ENCODE results near the gene ERICH3.

Gene ERICH3

DNA sequence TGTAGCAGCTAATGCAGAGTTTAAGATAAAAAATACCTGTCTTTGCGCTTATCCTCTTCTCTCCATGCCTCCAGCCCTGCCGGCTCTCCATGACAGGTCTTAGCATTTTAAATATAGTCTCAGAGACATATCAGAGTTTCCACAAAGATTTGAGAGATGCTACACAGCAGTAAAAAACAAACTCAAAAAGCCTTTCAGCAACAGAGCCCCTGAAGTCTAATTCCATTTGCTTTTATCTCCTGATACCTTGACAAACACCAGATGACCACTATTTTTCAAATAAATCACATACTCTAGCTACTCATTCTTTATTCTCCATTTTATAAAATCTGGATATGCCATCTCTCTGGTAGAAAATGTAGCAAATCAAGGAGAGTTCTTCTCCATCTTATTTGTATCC lies 81.6 kb downstream of the ERICH3 start:
- no peak for TF ChIP-seq EZH2phosphoT487 (conservative IDR thresholded peaks at IDR 0.05; ENCODE audit: low read length)
- TF ChIP-seq, protein P1, sequence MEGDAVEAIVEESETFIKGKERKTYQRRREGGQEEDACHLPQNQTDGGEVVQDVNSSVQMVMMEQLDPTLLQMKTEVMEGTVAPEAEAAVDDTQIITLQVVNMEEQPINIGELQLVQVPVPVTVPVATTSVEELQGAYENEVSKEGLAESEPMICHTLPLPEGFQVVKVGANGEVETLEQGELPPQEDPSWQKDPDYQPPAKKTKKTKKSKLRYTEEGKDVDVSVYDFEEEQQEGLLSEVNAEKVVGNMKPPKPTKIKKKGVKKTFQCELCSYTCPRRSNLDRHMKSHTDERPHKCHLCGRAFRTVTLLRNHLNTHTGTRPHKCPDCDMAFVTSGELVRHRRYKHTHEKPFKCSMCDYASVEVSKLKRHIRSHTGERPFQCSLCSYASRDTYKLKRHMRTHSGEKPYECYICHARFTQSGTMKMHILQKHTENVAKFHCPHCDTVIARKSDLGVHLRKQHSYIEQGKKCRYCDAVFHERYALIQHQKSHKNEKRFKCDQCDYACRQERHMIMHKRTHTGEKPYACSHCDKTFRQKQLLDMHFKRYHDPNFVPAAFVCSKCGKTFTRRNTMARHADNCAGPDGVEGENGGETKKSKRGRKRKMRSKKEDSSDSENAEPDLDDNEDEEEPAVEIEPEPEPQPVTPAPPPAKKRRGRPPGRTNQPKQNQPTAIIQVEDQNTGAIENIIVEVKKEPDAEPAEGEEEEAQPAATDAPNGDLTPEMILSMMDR (IDR thresholded peaks at IDR 0.05; ENCODE audit: insufficient read depth, low read length, poor library complexity, severe bottlenecking), result no peak
- H2AFZ ChIP-seq (ENCODE audit: low read depth, low read length, severe bottlenecking), result no peak overlapping the region
- H3K27ac ChIP-seq (ENCODE audit: low read depth, low read length), result no peak overlapping the region
- H3K27me3 ChIP-seq (ENCODE audit: low read length), result no peaks in the 10 kb centered on the region
- no peak overlapping the region for H3K4me3 ChIP-seq (ENCODE audit: insufficient read depth, low read length, poor library complexity, severe bottlenecking)
- H3K36me3 ChIP-seq (ENCODE audit: low read length), result no peaks in the 10 kb centered on the region
- H3K9ac ChIP-seq (ENCODE audit: low read length), result no peak overlapping the region
- H3K4me2 ChIP-seq (ENCODE audit: low read depth, low read length, poor library complexity, severe bottlenecking), result no peak overlapping the region
- H3F3A ChIP-seq (ENCODE audit: insufficient read depth), result no peaks in the 10 kb centered on the region
- no peaks in the 10 kb centered on the region for H3K9me2 ChIP-seq (replicated peaks; ENCODE audit: insufficient read depth, low read length)
- H4K20me1 ChIP-seq (ENCODE audit: low read depth, low read length), result no peaks in the 10 kb centered on the region
- H3K9me3 ChIP-seq (ENCODE audit: insufficient read depth, low read length), result no peaks in the 10 kb centered on the region
- no peaks in the 10 kb centered on the region for H3K79me2 ChIP-seq (ENCODE audit: insufficient read depth, low read length)

DNA sequence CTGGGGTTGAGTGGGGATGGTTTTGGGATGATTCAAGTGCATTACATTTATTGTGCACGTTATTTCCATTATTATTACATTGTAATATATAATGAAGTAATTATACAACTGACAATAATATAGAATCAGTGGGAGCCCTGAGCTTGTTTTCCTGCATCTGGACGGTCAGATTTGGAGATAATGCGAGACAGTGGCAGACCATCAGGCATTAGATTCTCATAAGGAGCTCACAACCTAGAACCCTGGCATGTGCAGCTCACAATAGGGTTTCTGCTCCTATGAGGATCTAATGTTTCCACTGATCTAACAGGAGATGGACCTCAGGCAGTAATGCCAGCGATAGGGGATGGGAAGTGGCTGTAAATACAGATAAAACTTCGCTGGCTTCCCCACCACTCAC lies 83.3 kb downstream of the ERICH3 start:
- no peaks in the 10 kb centered on the region for H3F3A ChIP-seq (ENCODE audit: insufficient read depth)
- H3K27me3 ChIP-seq (ENCODE audit: low read length), result no peaks in the 10 kb centered on the region
- H3K79me2 ChIP-seq (ENCODE audit: insufficient read depth, low read length), result no peaks in the 10 kb centered on the region
- H4K20me1 ChIP-seq (ENCODE audit: low read depth, low read length), result no peaks in the 10 kb centered on the region
- H3K27ac ChIP-seq (ENCODE audit: low read depth, low read length), result no peak overlapping the region
- TF ChIP-seq, protein P1 (IDR thresholded peaks at IDR 0.05; ENCODE audit: insufficient read depth, low read length, poor library complexity, severe bottlenecking), result no peak
- TF ChIP-seq EZH2phosphoT487 (conservative IDR thresholded peaks at IDR 0.05; ENCODE audit: low read length), result no peak
- no peak overlapping the region for H3K9ac ChIP-seq (ENCODE audit: low read length)
- no peak overlapping the region for H3K4me3 ChIP-seq (ENCODE audit: insufficient read depth, low read length, poor library complexity, severe bottlenecking)
- H3K9me3 ChIP-seq (ENCODE audit: insufficient read depth, low read length), result no peaks in the 10 kb centered on the region
- no peaks in the 10 kb centered on the region for H3K9me2 ChIP-seq (replicated peaks; ENCODE audit: insufficient read depth, low read length)
- no peak overlapping the region for H3K4me2 ChIP-seq (ENCODE audit: low read depth, low read length, poor library complexity, severe bottlenecking)
- no peak overlapping the region for H2AFZ ChIP-seq (ENCODE audit: low read depth, low read length, severe bottlenecking)
- H3K36me3 ChIP-seq (ENCODE audit: low read length), result no peaks in the 10 kb centered on the region

DNA sequence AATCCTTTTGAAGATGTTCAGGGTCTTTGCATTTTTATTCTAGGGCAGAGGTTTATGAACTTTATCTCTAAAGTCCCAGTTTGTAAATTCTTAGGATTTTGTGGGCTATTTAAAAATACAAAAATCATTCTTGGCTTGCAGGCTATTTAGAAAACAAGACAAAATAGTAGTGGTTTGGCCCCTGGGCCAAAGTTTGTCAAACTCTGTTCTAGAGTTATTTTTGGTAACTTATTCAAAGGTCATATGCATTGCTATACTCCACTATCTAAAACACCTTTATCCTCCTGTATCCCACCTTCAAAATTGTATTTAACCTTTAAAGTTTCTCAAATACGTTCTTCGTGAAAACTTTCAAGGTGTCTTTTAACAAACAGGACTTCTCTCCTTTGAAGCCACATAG lies 85.7 kb downstream of the ERICH3 start:
- H3K27ac ChIP-seq (ENCODE audit: low read depth, low read length), result no peak overlapping the region
- TF ChIP-seq, protein P1 (IDR thresholded peaks at IDR 0.05; ENCODE audit: insufficient read depth, low read length, poor library complexity, severe bottlenecking), result no peak
- no peak for TF ChIP-seq EZH2phosphoT487 (conservative IDR thresholded peaks at IDR 0.05; ENCODE audit: low read length)
- no peak overlapping the region for H3K9ac ChIP-seq (ENCODE audit: low read length)
- H3K79me2 ChIP-seq (ENCODE audit: insufficient read depth, low read length), result no peaks in the 10 kb centered on the region
- H3K4me3 ChIP-seq (ENCODE audit: insufficient read depth, low read length, poor library complexity, severe bottlenecking), result no peak overlapping the region
- H3F3A ChIP-seq (ENCODE audit: insufficient read depth), result no peaks in the 10 kb centered on the region
- H4K20me1 ChIP-seq (ENCODE audit: low read depth, low read length), result no peaks in the 10 kb centered on the region
- no peaks in the 10 kb centered on the region for H3K27me3 ChIP-seq (ENCODE audit: low read length)
- no peaks in the 10 kb centered on the region for H3K36me3 ChIP-seq (ENCODE audit: low read length)
- no peaks in the 10 kb centered on the region for H3K9me3 ChIP-seq (ENCODE audit: insufficient read depth, low read length)
- no peak overlapping the region for H3K4me2 ChIP-seq (ENCODE audit: low read depth, low read length, poor library complexity, severe bottlenecking)
- no peak overlapping the region for H2AFZ ChIP-seq (ENCODE audit: low read depth, low read length, severe bottlenecking)
- no peaks in the 10 kb centered on the region for H3K9me2 ChIP-seq (replicated peaks; ENCODE audit: insufficient read depth, low read length)

All from SU-DHL-6 (cell line).